HG03135 (cell line): ENCODE data around the gene CPZ.
"Not testable (repeated sequence)": the region's sequence is repeated elsewhere in the genome, so short reads cannot be mapped to it uniquely, and the experiment has no call there.

Source experiments
- ATAC-seq: cut with Tn5 transposase; IDR thresholded peaks from one replicate; pipeline ENCODE4 v1.9.1; 2021; ENCODE audit warnings: mild to moderate bottlenecking, moderate library complexity; ENCODE audit not compliant: unreplicated experiment

The CPZ gene

DNA sequence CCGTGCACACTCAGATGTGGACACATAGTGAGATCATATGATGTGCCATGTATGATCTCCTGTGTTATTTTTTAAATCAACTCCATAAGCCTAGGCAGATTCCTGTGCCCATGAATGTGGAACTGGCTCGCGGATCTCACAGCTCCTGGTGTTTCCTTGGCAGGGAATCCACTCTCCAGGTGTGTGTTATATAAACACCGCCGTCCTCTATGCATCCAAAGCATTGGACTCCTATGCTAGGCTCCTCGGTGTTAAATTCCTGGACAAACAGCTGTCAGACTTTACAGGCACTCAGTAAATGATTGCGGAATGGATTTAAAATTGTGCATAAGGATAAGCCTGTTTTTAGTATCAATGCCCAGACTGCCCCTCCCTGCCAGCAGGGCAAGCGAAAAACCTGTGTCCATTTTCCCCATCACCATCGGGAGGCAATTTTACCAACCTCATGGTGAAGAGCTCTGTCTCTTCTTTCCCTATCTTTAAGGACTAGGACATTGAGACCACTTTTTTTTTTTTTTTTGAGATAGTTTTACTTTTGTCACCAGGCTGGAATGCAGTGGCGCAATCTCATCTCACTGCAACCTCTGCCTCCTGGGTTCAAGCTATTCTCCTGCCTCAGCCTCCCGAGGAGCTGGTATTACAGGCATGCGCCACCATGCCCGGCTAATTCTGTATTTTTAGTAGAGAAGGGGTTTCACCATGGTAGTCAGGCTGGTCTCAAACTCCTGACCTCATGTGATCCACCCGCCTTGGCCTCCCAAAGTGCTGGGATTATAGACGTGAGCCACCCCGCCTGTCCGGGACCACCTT, 36.0 kb upstream of the CPZ start:
- no peak for ATAC-seq

DNA sequence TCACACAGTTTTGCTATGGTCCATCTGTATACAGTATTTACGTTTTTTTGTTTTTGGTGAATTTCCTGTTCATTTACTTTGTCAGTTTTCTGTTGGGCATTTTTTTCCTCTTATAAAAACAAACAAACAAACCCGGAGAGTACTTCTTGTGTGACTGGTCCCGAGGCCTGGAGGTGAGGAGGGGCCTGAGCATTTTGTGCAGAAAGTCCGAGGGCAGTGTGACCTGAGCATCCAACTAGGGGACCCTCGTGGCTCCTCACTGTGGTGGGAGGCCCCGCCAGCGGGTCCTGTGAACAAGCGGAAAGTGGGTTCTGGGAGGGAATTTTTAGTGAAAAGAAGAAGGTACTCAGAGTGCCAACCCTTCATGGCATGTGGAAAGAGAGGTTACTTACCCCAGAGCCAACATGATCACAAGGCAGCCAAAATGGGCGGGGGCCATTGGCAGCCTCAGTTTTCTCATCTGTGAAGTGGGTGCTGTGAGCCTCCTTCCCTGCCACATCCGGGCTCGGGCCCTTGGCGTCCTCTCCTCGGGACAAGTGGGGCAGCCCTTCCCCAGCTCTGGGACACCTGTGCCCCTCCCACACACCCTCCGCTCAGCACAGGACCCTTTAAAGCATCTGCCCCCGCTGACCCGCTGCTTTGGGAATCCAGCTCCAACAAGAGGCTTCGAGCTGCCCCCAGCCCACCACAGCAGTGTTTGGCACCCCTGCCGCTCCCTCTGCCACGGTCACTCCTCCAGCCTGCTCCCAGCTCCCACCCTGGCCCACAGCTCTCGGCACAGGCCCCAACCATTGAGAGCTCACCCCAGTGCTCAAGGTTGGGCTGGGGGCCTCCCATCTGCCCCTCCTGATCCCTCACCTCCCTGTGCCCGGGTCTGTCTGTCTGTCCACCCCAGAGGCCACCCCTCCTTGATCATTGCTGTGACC, 35.2 kb upstream of the CPZ start:
- no peak for ATAC-seq

DNA sequence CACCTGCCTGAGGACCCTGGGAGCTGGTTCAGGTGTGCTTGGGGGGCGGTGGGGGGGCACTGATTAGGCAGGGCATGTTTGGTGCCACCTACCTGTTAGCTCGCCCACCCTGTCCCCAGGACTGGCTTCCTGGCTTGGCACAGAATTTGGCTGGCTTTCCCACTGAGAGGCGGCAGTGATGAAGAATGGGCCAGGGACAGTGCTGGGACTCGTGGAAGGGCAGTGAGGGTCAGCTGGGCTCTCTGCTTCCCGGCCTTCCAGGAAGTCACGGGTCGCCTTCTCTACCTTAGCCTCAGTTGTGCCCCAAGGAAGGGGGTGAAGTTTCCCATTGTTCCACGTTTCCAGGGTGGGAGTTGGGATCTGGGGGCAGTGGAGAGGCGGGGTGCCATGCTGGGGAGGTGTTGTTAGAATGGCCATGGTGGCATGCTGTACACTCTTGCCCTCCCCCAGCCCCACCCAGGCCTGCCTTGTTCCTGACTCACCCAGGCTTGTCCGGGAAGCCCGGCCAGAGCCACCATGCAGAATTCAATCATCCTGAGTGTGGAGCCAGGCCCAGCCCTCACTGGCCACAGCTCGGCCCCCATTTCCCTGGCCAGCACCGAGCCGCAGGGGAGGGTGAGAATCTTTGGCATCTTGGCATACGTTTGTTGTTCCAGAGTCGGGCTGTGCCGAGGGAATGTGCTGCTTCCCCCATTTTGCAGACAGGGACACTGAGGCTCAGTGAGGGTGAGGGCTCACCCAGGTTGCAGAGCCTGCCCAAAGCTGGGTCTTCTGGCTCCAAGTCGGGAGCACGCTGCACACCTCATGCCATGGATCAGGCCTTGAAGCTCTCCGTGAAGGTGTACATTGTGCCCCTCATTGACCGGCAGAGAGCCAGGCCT, 34.2 kb upstream of the CPZ start:
- ATAC-seq = no peak

DNA sequence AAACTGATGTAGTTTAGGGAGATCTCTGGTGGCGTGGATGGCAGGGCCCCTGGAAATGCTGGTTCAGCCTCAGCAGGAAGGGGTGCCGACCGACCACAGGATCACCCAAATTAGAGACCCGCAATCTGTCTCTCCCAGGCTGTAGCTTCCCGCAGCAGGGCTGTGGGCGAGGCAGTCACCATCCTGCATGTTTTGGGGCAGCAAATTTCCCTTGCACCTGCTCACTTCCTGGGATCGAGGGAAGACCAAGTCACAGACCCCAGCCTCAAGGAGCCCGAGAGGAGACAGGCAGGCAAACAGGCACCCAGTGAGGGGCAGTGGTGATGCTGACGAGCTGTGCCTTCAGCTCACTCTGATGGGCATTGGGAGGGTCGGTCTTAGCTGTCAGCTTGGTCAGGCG, 33.6 kb upstream of the CPZ start:
- no peak for ATAC-seq

DNA sequence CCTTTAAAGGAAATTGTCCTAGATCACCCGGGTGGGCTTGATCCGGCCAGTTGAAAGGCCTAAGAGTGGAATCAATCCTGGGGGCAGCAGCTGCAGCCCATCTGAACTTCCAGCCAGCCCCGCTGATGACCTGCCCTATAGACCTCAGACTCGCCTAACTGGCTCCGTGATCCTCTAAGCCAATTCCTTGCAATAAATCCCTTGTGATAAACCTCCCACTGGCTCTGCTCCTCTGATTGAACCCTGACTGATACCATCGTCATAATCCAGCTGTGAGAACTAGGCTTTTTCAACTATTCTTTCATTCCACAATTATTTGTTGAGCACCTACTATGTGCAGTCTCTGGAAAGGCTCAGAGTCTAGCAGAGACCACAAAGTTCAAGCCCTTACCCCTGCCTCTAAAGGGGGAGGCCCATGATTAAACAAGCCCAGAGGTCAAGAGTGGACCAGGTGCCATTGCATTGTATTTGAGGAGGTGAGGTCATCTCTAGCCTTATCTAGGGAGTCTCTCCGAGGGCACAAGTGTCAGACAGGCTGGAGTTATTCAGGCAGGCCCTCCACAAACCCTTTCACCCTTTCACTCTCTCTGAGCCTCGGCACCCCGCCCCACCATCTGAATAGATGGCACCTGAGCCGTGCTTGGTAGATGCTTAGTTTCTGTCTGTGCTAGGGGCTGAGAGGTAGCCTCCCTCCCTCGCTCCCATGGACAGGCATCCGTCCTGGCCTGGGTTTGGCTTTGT, 32.9 kb upstream of the CPZ start:
- no peak for ATAC-seq

DNA sequence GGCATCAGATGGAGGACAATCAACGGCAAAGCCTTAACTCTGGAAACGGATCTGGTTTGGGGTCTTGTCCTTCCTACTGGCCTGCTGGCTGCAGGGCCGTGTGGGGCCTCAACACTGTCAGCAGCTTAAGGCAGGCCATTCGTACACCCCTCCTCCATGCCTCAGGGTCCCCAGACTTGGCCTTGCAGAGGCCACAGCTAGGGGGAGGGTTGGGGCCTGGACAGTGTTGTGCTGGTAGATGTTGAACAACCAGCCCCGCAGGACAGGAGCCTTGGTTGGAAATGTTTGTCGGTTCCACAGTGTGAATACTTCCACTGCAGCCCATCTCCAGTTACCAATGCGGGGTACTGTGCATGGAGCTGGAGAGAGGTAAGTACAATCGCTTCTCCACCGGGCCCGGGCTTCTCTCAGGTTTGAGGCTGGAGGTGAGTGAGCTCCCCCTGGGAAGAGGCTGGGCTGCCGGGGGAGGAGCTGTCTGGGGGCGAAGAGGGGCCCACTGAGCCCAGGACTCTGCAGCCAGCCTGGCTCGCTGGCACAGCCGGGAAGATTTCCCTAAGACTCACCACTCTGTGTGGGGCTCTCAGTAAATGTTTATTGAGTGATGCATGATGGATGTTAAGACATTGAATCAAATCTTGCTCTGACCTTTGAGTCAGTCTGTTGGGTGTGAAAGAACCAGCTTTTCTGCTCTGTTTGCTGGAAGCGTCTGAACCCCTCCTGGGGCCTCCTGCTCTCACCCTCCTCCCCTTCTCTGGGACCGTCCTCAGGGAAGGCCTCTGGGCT, 32.1 kb upstream of the CPZ start:
- ATAC-seq = no peak

DNA sequence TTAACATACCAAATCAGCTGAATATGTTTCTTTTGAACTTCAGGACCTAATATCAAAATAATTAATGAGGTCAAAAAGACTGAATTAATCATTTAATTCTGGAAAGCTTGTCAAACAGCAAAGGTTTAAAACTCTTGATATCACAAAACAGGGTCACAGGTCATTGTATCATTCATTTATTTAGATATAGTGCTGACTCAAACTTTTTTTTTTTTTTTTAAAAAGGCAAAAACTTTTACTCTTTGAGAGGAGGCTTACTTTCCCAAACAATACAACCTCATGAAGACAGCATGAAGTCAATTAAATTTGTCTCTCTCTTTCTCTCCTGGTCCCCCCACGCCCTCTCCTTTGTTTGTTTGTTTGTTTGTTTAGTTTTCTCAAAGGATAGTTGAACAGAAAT, 28.0 kb upstream of the CPZ start:
- no peak for ATAC-seq

DNA sequence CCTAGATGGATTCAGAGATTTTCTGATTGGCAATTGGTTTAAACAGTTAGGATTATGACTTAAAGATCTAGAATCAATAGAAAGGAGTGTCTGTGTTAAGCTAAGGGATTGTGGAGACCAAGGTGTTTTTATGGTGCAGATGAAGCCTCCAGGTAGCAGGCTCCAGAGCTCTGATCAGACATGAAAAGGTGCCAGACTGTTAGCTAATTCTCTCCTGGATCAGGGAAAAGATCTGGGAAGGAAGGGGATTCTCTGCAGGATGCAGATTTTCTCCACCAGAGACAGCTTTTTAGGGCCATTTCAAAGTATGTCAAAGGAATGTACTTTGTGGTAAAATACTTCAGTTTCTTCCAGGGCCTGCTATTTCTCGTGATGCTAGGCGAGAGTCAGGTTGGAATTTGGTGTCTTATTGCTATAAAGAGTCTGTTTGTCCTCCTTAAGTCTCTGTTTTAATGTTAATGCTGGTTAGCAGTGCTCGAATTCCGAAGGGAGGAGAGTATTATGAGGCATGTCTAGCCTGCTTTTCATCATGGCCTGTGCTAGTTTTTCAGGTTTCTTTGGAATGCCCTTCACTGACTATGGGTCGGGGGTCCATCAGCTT, 24.4 kb upstream of the CPZ start:
- no peak for ATAC-seq

DNA sequence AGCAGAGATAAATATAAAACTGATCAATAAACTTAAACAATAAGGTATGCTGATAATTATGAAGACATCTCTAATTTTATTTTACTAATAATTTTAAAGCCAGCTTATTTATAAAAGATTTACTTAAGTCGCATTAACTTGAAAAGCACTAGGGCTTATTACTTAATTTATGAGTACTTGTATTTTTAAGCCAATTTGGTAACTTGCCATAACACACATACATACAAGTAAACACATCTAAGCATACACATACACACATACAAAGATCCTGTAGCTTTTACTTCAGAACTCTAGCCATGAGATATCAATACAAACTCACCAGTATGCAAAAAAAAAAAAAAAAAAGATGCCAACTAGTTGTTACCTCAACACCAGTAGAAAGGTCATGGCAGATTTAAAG, 22.4 kb upstream of the CPZ start:
- no peak for ATAC-seq

DNA sequence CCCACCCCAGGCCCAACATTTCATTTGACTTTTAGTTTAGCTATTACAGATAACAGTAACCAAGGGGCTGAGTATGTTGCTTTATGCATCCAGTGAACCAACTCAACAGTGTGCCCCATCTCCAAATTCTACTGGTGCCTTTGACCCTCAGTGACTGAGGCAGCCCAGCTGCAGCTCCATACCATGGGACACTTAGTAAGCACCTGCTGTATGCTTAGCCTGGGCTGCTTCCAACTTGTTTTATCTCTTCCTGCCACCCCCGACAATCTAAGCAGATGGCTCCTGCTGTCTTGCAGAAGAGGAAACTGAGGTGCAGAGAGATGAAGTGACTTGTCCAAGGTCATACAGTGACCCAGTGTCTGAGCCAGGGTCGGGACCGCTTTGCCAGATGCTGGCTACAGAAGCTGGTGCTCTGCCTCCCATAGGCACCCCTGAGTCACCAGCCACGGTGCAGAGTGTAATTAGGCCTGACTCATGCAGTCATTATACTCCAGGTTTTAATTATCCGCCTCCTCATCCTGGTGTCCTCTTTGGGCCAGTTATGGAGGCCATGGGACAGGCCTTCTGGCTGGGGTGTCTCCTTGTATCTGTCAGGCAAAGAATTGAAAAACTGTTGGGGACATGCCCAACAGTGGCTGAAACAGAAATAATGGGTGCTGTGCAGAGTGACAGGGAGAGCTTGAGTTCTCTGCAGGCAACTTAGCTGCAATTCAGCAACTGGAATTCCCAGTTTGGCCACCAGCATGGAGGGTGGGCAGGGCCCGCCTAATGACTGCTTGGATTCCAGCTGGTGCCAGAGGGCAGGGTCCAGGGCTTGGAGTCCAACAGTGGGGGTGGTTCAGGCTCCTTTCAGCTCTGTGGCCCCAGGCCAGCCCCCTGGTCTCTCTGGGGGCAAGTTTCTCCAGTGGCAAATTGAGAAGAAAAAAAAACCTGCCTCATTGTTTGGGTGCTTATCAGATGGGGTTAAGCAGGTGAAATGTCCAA, 20.6 kb upstream of the CPZ start:
- no peak for ATAC-seq

DNA sequence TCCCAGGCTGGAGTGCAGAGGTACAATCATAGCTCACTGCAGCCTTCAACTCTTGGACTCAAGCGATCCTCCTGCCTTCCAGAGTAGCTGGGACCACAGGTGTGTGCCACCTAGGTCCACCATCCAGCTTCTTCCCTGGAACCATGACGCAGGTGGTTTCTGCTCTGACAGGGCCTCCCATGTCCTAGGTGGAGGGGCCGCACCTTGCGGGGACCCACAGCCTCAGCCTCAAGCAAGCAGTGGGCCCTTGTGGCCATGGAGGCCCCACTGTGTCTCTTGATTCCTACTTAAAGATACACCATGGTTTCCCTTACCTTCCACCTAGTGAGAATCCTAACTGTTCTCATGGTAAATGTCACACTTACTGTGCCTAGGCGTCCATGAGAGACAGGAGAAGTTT, 19.3 kb upstream of the CPZ start:
- no peak for ATAC-seq

DNA sequence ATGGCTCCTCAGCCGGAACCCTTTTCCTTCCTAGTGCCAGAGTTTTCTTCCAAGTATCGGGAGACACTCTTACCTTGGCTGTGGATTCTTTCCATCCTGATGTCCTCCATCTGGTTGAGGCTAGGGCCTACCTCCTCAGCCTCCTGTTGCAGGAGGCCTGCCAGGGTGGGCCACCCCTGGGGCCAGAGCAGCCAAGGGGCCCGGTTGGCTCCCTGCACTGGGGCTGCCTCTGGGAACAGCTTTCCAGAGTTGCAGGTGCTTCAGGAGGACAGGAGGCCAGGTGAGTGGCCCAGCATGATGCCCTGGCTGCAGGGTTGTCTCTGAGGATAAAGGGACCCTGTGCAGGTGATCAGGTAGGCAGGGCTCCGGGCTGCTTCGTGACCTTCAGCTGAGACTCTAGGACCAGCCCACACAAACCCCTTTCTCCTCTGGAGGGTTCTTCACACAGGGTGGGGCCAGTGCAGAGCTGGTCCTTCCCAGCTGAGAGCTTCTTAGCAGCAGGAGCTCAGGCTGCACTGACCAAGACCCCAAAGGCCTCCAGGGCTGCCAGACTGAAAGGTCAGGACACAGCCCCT, 17.7 kb upstream of the CPZ start:
- ATAC-seq = no peak

DNA sequence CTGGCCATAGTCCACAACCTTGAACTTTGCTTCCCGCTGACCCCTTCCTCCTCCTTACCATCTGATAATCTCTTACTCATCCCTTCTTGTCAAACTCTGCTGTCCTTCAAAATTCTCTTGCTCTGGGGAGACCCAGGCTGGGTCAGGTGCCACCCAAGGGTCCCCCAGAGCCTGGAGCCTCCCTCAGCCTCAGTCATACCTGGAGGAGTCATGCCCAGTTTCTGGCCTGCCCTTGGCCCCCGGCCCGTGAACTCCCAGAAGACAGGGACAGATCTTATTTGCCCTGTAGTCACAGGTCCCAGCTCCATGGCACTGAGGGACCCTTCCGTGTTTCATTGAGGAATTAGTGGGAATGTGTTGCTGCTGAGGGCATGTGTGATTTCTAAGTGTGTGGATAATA, 17.1 kb upstream of the CPZ start:
- ATAC-seq = no peak

DNA sequence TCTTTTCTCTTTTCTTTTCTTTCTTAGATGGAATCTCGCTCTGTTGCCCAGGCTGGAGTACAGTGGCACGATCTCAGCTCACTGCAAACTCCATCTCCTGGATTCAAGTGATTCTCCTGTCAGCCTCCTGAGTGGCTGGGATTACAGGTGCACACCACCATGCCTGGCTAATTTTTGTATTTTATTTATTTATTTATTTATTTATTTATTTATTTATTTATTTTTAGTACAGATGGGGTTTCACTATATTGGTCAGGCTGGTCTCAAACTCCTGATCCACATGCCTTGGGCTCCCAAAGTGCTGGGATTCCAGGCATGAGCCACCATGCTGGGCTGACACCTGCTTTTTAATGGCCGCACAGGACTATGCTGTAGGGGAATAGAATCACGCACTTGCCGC, 16.0 kb upstream of the CPZ start:
- not testable (repeated sequence) for ATAC-seq

DNA sequence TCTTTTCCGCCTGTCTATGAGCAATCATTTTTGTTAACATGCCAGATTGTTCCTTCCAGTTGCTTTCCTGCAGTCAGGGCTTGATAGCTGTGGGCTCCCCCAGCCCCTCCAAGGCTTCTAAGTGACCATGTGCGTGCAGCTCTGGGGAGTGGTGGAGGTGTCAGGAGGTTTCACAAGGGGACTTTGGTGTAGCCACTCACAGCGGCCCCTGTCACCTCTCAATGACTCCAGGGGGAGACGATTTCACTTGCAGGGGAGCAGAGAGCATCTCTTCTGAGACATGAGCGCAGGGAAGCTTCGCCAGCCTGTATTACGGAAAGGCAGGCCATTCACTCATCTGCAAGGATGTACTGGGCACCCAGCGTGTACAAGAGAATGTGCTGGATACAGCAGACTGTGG, 15.5 kb upstream of the CPZ start:
- no peak for ATAC-seq

DNA sequence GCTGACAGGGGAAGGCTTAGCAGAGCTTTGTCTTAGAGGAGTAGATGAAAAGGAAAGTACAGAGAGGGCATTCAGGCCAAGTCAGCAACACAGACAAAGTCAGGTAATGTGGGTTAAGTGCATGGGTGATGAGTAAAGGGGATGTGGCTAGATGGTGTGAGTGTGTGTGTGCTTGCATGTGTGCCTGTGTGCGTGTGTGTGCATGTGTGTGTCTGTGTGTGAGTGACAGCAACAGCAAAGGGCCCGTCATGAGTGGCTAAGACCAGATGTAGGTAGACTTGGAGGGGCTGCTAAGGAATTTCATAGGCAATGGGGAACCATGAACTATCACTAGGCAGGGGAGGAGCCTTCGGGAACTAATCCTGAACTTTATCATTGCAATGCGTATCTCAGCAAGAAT, 14.6 kb upstream of the CPZ start:
- no peak for ATAC-seq

DNA sequence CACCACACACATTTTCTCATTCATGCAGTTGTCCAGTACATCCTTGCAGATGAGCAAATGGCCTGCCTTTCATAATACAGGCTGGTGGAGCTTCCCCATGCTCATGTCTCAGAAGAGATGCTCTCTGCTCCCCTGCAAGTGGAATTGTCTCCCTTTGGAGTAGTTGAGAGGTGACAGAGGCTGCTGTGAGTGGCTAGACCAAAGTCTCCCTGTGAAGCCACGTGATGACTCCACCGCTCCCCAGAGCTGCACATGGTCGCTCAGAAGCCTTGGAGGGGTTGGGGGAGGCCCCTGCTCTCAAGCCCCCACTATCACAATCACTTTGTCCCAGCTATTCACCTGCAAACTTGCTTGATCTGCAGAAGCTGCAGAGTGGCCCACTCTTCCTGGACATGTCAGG, 13.8 kb upstream of the CPZ start:
- ATAC-seq = no peak
